GM12872 (cell line): ENCODE data around the gene OTUB1.

Source experiments
- CTCF ChIP-seq: IDR thresholded peaks from 3 replicates; pipeline ENCODE4 v1.5.1; 2011; ENCODE audit warnings: low read depth, mild to moderate bottlenecking, low read length, moderate library complexity; ENCODE audit not compliant: insufficient read depth

Gene OTUB1

GRCh38 chr11:63966444-63966843 is 19.8 kb upstream of the OTUB1 start:
- no peak for TF ChIP-seq CTCF

- no peak for TF ChIP-seq CTCF
These were observed 16.8 kb upstream of the OTUB1 start for GRCh38 chr11:63969461-63969860.

GRCh38 chr11:63970902-63971301 is 15.3 kb upstream of the OTUB1 start:
- no peak for TF ChIP-seq CTCF

GRCh38 chr11:63974259-63975143 is 11.7 kb upstream of the OTUB1 start, which contains the start of gene COX8A:
Gene COX8A, plus strand, starts transcription at chr11:63974620. Its CDS starts 61 bp downstream, at chr11:63974681.
- 0 out of 3 replicates have a peak, but pooled peaks have one; percentile 3 for TF ChIP-seq CTCF

- no peak for TF ChIP-seq CTCF
These were observed 7.5 kb upstream of the OTUB1 start for GRCh38 chr11:63978551-63979239.

- TF ChIP-seq CTCF = no peak
These were observed 6.8 kb upstream of the OTUB1 start for GRCh38 chr11:63979426-63979825.

- TF ChIP-seq CTCF = no peak
These were observed 454 bp upstream of the OTUB1 start for GRCh38 chr11:63985812-63986155.
